IMR-90 (cell line): Measurements from ENCODE around the gene GMNN. TPM values are rescaled to one million over a fixed set of nuclear protein-coding genes. Genes with fewer than 3 reads are reported as not detected.
"Not testable (repeated sequence)": the region's sequence is repeated elsewhere in the genome, so short reads cannot be mapped to it uniquely, and the experiment has no call there.

Experiments used
- ATAC-seq: fragments of 200-7000 bp; cut with Tn5 transposase; 2 replicates; pipeline ENCODE4 v1.9.1; 2020; ENCODE audit warnings: low read depth, mild to moderate bottlenecking, moderate library complexity
- BruUV-seq: library from RNA; stranded (reverse); fragments of 400-500 nt; replicated peaks from 2 replicates; lab custom pipeline; 2021; lab: Mats Ljungman, UMichigan
- CTCF ChIA-PET: fragments of 300-600 bp; formaldehyde crosslinking; extraction: SDS; loops from one replicate; lab custom pipeline; 2021; ENCODE audit warnings: antibody characterized with exemption; lab: Yijun Ruan, JAX
- POLR2A ChIA-PET: fragments of 300-600 bp; sonication (Branson Sonifier 250); formaldehyde crosslinking; loops from one replicate; lab custom pipeline; 2022; ENCODE audit warnings: antibody characterized with exemption; ENCODE audit not compliant: unreplicated experiment; lab: Charles Lee
- DNase-seq: peaks from one replicate; pipeline ENCODE4 v3.0.0; 2013
- H2AFZ ChIP-seq: replicated peaks from 2 replicates; pipeline ENCODE3; 2013; ENCODE audit warnings: low read length, mild to moderate bottlenecking; ENCODE audit not compliant: poor library complexity
- H2AK5ac ChIP-seq: 2 replicates; pipeline ENCODE4 v1.6.1; 2013; ENCODE audit warnings: low read depth, low read length, inconsistent platforms
- H2AK9ac ChIP-seq: replicated peaks from 2 replicates; pipeline ENCODE3; 2013; ENCODE audit warnings: mild to moderate bottlenecking, low read depth, low read length, moderate library complexity; ENCODE audit not compliant: poor library complexity
- H2BK120ac ChIP-seq: 2 replicates; pipeline ENCODE4 v1.6.1; 2013; ENCODE audit warnings: low read depth, low read length, inconsistent platforms
- H2BK15ac ChIP-seq: 3 replicates; pipeline ENCODE4 v1.6.1; 2013; ENCODE audit warnings: low read depth, low read length, inconsistent platforms
- H2BK20ac ChIP-seq: 2 replicates; pipeline ENCODE4 v1.6.1; 2013; ENCODE audit warnings: low read depth, mild to moderate bottlenecking, inconsistent platforms, low read length, moderate library complexity
- H2BK5ac ChIP-seq: 2 replicates; pipeline ENCODE4 v1.6.1; 2013; ENCODE audit warnings: mild to moderate bottlenecking, low read depth, low read length, inconsistent platforms; ENCODE audit not compliant: poor library complexity, severe bottlenecking
- H3K14ac ChIP-seq: replicated peaks from 2 replicates; pipeline ENCODE4 v1.6.1; 2013; ENCODE audit warnings: low read depth, low read length, inconsistent platforms
- H3K18ac ChIP-seq: 2 replicates; pipeline ENCODE4 v1.6.1; 2013; ENCODE audit warnings: low read depth, low read length, control low read depth
- H3K23ac ChIP-seq: 2 replicates; pipeline ENCODE4 v1.6.1; 2013; ENCODE audit warnings: low read depth, low read length, inconsistent platforms
- H3K27ac ChIP-seq: 2 replicates; pipeline ENCODE4 v1.5.1; 2013; ENCODE audit warnings: mild to moderate bottlenecking, control low read depth, low read length; ENCODE audit not compliant: insufficient read depth
- H3K27me3 ChIP-seq: 2 replicates; pipeline ENCODE4 v1.6.1; 2013; ENCODE audit warnings: low read length; ENCODE audit not compliant: control insufficient read depth, insufficient read depth
- H3K36me3 ChIP-seq: 2 replicates; pipeline ENCODE4 v1.6.1; 2013; ENCODE audit warnings: low read length, mixed read lengths; ENCODE audit not compliant: control insufficient read depth, insufficient read depth
- H3K4ac ChIP-seq: 2 replicates; pipeline ENCODE4 v1.6.1; 2013; ENCODE audit warnings: low read depth, low read length, inconsistent platforms
- H3K4me1 ChIP-seq: 2 replicates; pipeline ENCODE4 v1.6.1; 2013; ENCODE audit warnings: low read length, mixed read lengths; ENCODE audit not compliant: control insufficient read depth, insufficient read depth
- H3K4me2 ChIP-seq: 2 replicates; pipeline ENCODE4 v1.6.1; 2013; ENCODE audit warnings: low read depth, mild to moderate bottlenecking, control low read depth, low read length, moderate library complexity
- H3K4me3 ChIP-seq: 2 replicates; pipeline ENCODE4 v1.5.1; 2013; ENCODE audit warnings: low read depth, mild to moderate bottlenecking, control low read depth, low read length, moderate library complexity; ENCODE audit not compliant: insufficient read depth
- H3K56ac ChIP-seq: 2 replicates; pipeline ENCODE4 v1.6.1; 2013; ENCODE audit warnings: low read length, inconsistent platforms; ENCODE audit not compliant: insufficient read depth; ENCODE audit errors: extremely low read depth
- H3K79me1 ChIP-seq, 2 experiments: 2 replicates each; pipeline ENCODE4 v1.6.1; 2013; ENCODE audit warnings: low read length in 2 of 2, inconsistent platforms in 1 of 2, low read depth in 1 of 2
- H3K9ac ChIP-seq: 2 replicates; pipeline ENCODE4 v1.6.1; 2013; ENCODE audit warnings: low read depth, low read length, control low read depth
- H3K9me1 ChIP-seq: 2 replicates; pipeline ENCODE4 v1.6.1; 2013; ENCODE audit warnings: low read length, inconsistent platforms; ENCODE audit not compliant: insufficient read depth
- H3K9me3 ChIP-seq: 2 replicates; pipeline ENCODE4 v1.6.1; 2013; ENCODE audit warnings: low read length; ENCODE audit not compliant: control insufficient read depth, insufficient read depth
- H4K20me1 ChIP-seq: 2 replicates; pipeline ENCODE4 v1.6.1; 2013; ENCODE audit warnings: low read length, inconsistent platforms; ENCODE audit not compliant: insufficient read depth
- H4K5ac ChIP-seq: 2 replicates; pipeline ENCODE4 v1.6.1; 2013; ENCODE audit warnings: mild to moderate bottlenecking, low read depth, low read length, control low read depth
- H4K8ac ChIP-seq, 2 experiments: 2 replicates each; pipeline ENCODE4 v1.6.1; 2013; ENCODE audit warnings: low read depth in 2 of 2, low read length in 2 of 2, control low read depth in 1 of 2, inconsistent platforms in 1 of 2
- H4K91ac ChIP-seq: 2 replicates; pipeline ENCODE4 v1.6.1; 2013; ENCODE audit warnings: low read depth, low read length, inconsistent platforms; ENCODE audit not compliant: insufficient read depth
- WGBS, 2 experiments: methylation state at CpG; one replicate each; pipeline versions ENCODE4 v1.1.5 to v1.1.7; 2013; ENCODE audit warnings: missing lambda C conversion rate in 2 of 2; ENCODE audit not compliant: insufficient read length in 1 of 2; ENCODE audit errors: extremely low coverage in 2 of 2; 5-methylcytosine and 5-hydroxymethylcytosine counted together
- dilution Hi-C: fragments of 300-500 bp; cut with HindIII; formaldehyde crosslinking; loops from one replicate; pipeline ENCODE4 v1.14.3; 2018; ENCODE audit warnings: low sequenced_read_pairs; ENCODE audit not compliant: unreplicated experiment
- in situ Hi-C: fragments of 300-500 bp; cut with MboI; formaldehyde crosslinking; loops from 3 replicates; pipeline ENCODE4 v1.14.3; 2019; ENCODE audit warnings: low sequenced_read_pairs, inconsistent platforms, mixed read lengths
- intact Hi-C: fragments of 100-400 bp; cut with micrococcal nuclease; formaldehyde crosslinking; loops from 2 replicates; pipeline ENCODE4 v1.10.0; 2022
- polyA plus RNA-seq, 3 experiments: library from polyadenylated mRNA; depleted of rRNA; stranded (reverse); fragments of >200 nt; gene quantifications; 2 replicates each; pipeline ENCODE4 v1.2.3, GENCODE V29; 2012; ENCODE audit warnings: low replicate concordance in 1 of 3
- total RNA-seq: library from RNA; depleted of rRNA; stranded (reverse); fragments of >200 nt; gene quantifications from 2 replicates; pipeline ENCODE4 v1.2.3, GENCODE V29; 2012

GMNN gene
- total and polyA plus RNA-seq, 2 of the 4 experiments (the other 2 are of a cell fraction), result 19.7 to 22.2 TPM

DNA sequence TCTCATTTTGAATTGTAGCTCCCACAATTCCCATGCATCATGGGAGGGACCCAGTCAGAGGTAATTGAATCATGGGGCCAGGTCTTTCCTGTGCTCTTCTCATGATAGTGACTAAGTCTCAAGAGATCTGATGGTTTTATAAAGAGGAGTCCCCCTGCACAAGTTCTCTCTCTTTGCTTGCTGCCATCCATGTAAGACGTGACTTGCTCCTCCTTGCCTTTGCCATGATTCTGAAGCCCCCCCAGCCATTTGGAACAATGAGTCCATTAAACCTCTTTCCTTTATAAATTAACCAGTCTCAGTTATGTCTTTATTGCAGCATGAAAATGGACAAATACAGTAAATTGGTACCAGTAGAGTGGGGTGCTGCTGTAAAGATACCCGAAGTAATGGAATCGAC is 44.1 kb upstream of the GMNN start:
- H2BK5ac ChIP-seq, dilution Hi-C loops, H2AFZ ChIP-seq, H2BK120ac ChIP-seq, H3K9me3 ChIP-seq, H3K56ac ChIP-seq, H3K4me1 ChIP-seq, DNase-seq, in situ Hi-C loops, H3K4ac ChIP-seq, H2BK20ac ChIP-seq, H3K9me1 ChIP-seq, H3K23ac ChIP-seq, CTCF ChIA-PET, H4K91ac ChIP-seq, H3K27me3 ChIP-seq, H3K4me3 ChIP-seq, H2AK9ac ChIP-seq, H2AK5ac ChIP-seq, intact Hi-C loops, H3K79me1 ChIP-seq, H2BK15ac ChIP-seq, ATAC-seq, H3K4me2 ChIP-seq, POLR2A ChIA-PET, H3K36me3 ChIP-seq, H4K5ac ChIP-seq, H4K20me1 ChIP-seq, H3K14ac ChIP-seq, H4K8ac ChIP-seq, H3K9ac ChIP-seq, H3K18ac ChIP-seq, BruUV-seq, H3K27ac ChIP-seq: not testable (repeated sequence)
- 100% methylated on average over 2 of the region's 3 CpGs; no CpG with 5 or more reads in 1 of the 2 experiments for WGBS, 2 experiments

DNA sequence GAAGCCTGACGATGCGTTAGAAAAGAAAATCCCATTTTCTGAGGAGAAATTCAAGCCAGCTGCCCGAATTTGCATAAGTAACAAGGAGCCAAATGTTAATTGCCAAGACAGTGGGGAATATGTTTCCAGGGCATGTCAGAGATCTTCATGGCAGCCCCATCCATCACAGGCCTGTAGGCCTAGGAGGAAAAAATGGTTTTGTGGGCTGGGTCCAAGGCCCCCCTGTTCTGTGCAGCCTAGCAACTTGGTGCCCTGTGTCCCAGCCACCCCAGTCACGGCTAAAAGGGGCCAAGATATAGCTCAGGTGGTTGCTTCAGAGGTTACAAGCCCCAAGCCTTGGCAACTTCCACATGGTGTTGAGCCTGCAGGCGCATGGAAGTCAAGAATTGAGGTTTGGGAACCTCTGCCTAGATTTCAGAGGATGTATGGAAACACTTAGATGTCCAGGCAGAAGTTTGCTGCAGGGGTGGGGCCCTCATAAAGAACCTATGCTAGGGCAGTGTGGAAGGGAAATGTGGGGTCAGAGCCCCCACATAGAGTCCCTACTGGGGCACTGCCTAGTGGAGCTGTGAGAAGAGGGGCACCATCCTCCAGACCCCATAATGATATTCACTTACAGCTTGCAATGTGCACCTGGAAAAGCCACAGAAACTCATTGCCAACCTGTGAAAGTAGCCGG is 43.1 kb upstream of the GMNN start:
- H3K4me2 ChIP-seq, CTCF ChIA-PET, H4K20me1 ChIP-seq, DNase-seq, H2BK15ac ChIP-seq, H3K36me3 ChIP-seq, H4K91ac ChIP-seq, H4K5ac ChIP-seq, H2BK20ac ChIP-seq, BruUV-seq, H2BK120ac ChIP-seq, H2AK9ac ChIP-seq, H3K27me3 ChIP-seq, H3K9me3 ChIP-seq, H2AK5ac ChIP-seq, H3K9ac ChIP-seq, in situ Hi-C loops, H3K79me1 ChIP-seq, H3K4me1 ChIP-seq, ATAC-seq, H3K23ac ChIP-seq, H3K56ac ChIP-seq, H3K14ac ChIP-seq, H3K4ac ChIP-seq, H2AFZ ChIP-seq, H2BK5ac ChIP-seq, H3K18ac ChIP-seq, H3K4me3 ChIP-seq, dilution Hi-C loops, H3K27ac ChIP-seq, intact Hi-C loops, POLR2A ChIA-PET, H3K9me1 ChIP-seq, H4K8ac ChIP-seq: not testable (repeated sequence)
- WGBS, 2 experiments, result 50% methylated on average over 5 of the region's 6 CpGs; no CpG with 5 or more reads in 1 of the 2 experiments
